Right cardiac atrium (tissue), 5 donors: ENCODE data around the gene TAGLN. TPM values are rescaled to one million over a fixed set of nuclear protein-coding genes. Genes with fewer than 3 reads are reported as not detected.
"Not testable (repeated sequence)": the region's sequence is repeated elsewhere in the genome, so short reads cannot be mapped to it uniquely, and the experiment has no call there.

ENCODE experiments used
- ATAC-seq, 2 donors: fragments of 200-7000 bp; cut with Tn5 transposase; one replicate each; pipeline versions ENCODE4 v1.8.0 to v1.9.1; 2020; ENCODE audit warnings: moderate library complexity in 2 of 2, mild to moderate bottlenecking in 1 of 2
- DNase-seq, 3 donors: peaks; one replicate each; pipeline ENCODE4 v3.0.0-alpha.2; 2020
- H3K27ac ChIP-seq: one replicate; pipeline ENCODE4 v1.5.1; 2013; ENCODE audit warnings: mild to moderate bottlenecking, low read length, control low read depth, moderate library complexity
- H3K27me3 ChIP-seq: one replicate; pipeline ENCODE4 v1.6.1; 2013; ENCODE audit not compliant: control insufficient read depth, insufficient read depth
- H3K4me1 ChIP-seq: one replicate; pipeline ENCODE4 v1.6.1; 2013; ENCODE audit warnings: low read length; ENCODE audit not compliant: control insufficient read depth, insufficient read depth
- H3K4me3 ChIP-seq: one replicate; pipeline ENCODE4 v1.5.1; 2013; ENCODE audit warnings: low read length, control low read depth
- H3K9me3 ChIP-seq: one replicate; pipeline ENCODE4 v1.6.1; 2013; ENCODE audit warnings: low read length; ENCODE audit not compliant: control insufficient read depth
- WGBS: extraction: QIAGEN DNeasy Blood & Tissue Kit; methylation state at CpG from one replicate; pipeline ENCODE4 v1.1.7; 2013; 5-methylcytosine and 5-hydroxymethylcytosine counted together
- intact Hi-C, 4 donors: fragments of 100-400 bp; cut with DNase I; formaldehyde crosslinking; loops; one replicate each; pipeline versions ENCODE4 v1.11.0 to v1.14.0; 2022 to 2023
- polyA plus RNA-seq: library from polyadenylated mRNA; stranded (reverse); fragments of 200-250 nt; gene quantifications from one replicate; pipeline ENCODE4 v1.2.3, GENCODE V29; 2013
- total RNA-seq, 4 donors: library from RNA; stranded (reverse); fragmentation: NEBNext Ultra II Directional; extraction: Animal tissue kit (Norgen Biotek cat#: 25700); gene quantifications; one replicate each; pipeline ENCODE4 v1.2.1, GENCODE V29; 2021
- donor health status: healthy with polysubstance abuse.
- donor health status: DM: no; HTN: yes; CAD: no.
- donor health status: DM: no; HTN: no; CAD: no.
- donor health status: DM: no; HTN: yes; CAD: no; lungs with severe emphysema.
- donor health status: DM: yes; HTN: yes; CAD: no.

The TAGLN gene
- total and polyA plus RNA-seq, 5 donors, result 414 to 1,307 (median 937) TPM

DNA sequence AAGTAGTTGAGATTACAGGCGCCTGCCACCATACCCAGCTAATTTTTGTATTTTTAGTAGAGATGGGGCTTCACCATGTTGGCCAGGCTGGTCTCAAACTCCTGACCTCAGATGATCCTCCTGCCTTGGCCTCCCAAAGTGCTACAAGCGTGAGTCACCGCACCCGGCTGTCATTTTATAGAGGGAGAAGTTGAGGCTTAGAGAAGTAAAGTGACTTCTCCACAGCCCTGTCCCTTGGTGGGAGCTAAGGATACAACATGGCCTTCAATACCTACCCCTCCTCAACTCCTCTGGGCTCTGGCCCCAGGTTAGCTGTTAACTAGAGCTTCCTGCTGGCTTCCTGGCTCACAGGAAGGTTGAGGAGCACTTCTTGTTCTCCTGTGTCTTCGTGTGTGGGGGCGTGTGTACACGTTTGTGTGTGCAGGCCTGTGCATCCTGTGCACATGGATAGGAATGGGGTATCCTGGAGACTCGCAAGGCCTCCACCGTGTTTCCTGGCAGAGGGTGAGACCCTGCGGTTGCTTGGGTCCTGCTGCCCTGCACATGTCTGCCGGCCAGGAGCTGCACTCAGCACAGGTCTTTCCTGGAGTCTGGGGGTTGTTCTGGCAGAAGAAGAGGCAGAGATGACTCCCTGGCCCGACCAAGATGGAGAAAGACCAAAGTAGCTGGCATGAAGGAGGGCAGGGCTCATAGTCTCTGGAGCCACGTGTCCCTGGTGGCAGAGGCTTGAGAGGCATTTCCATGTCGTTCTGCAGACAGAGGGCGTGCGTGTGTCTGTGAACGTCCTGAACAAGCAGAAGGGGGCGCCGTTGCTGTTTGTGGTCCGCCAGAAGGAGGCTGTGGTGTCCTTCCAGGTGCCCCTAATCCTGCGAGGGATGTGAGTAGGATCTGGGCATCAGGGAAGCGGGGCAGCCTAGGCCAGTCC lies 18.2 kb upstream of the TAGLN start:
- 44% methylated on average over 22 of the region's 22 CpGs for WGBS
- DNase-seq (peak; percentile 74 to 91 (median 87)), ATAC-seq (peak; percentile 11)
- intact Hi-C loops, result loop anchor here in 2 of 4 donors (5.0 kb wide), 2 partner anchors 36 to 46 kb away; no protein-coding TSS in a partner anchor
- Histone ChIP-seq H3K27me3 (no peaks in the 10 kb centered on the region), H3K9me3 (no peaks in the 10 kb centered on the region), H3K27ac (no peak overlapping the region), H3K4me1 (peaks cover 17% of the 10 kb centered on the region), H3K4me3 (no peak overlapping the region)

DNA sequence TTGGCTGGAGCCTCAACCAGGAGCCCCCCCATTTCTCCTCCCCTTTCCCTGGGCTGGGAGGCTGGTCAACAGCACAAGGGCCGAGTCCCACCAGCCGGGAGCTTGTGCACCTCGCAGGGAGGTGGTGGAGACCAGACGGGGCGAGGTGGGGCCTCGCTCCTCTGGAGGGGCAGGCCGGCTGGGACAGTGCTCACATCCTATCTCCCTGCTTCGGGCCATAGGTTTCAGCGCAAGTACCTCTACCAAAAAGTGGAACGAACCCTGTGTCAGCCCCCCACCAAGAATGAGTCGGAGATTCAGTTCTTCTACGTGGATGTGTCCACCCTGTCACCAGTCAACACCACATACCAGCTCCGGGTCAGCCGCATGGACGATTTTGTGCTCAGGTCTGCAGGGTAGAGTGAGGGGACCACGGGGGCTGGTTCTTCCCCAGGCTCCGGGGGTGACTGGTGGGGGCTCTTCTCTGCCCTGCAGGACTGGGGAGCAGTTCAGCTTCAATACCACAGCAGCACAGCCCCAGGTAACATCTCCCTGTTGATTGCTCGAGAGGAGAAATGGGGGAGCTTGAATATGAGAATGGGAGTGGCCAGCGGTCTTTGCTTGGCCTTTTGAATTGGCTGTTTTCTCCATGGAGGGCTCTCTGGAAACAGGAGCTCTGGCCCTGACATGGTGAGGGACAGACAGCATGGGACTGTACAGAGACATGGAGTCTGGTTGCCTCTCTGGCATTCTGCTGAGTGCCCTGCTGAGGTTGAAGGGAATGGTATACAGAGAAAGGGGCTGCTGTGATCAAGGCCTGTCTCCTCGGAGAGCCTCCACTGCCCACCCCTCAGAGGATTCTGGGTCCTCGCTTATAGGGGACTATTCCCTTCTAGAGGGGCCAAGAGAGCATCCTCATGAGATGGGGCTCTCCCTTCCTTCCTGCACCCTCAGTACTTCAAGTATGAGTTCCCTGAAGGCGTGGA lies 17.3 kb upstream of the TAGLN start:
- H3K27ac ChIP-seq, result no peak overlapping the region
- peak in 1 of 3 donors; percentile 1 for DNase-seq
- WGBS, result 89% methylated on average over 22 of the region's 22 CpGs
- H3K27me3 ChIP-seq, result no peaks in the 10 kb centered on the region
- H3K4me1 ChIP-seq, result peaks cover 17% of the 10 kb centered on the region
- H3K9me3 ChIP-seq, result no peaks in the 10 kb centered on the region
- ATAC-seq, result no peak
- no peak overlapping the region for H3K4me3 ChIP-seq
- intact Hi-C loops, result loop anchor here in 2 of 4 donors (5.0 kb wide), 2 partner anchors 35 to 45 kb away; no protein-coding TSS in a partner anchor

- Histone ChIP-seq H3K27me3 (no peaks in the 10 kb centered on the region), H3K4me1 (peaks cover 17% of the 10 kb centered on the region), H3K9me3 (no peaks in the 10 kb centered on the region), H3K4me3 (no peak overlapping the region), H3K27ac (no peak overlapping the region)
- peak in 2 of 3 donors; percentile 26 to 35 for DNase-seq
- 91% methylated on average over 10 of the region's 10 CpGs for WGBS
- ATAC-seq, result no peak
- intact Hi-C loops, result loop anchor here in 2 of 4 donors (5.0 kb wide), 2 partner anchors 35 to 45 kb away; no protein-coding TSS in a partner anchor
Observed at GRCh38 chr11:117182551-117182935, 16.6 kb upstream of the TAGLN start.

- intact Hi-C loops, result loop anchor here in 2 of 4 donors (5.0 kb wide), 2 partner anchors 34 to 44 kb away; no protein-coding TSS in a partner anchor
- not testable (repeated sequence) for H3K27ac ChIP-seq, H3K27me3 ChIP-seq, H3K4me3 ChIP-seq, ATAC-seq, H3K9me3 ChIP-seq
- DNase-seq, result peak in 1 of 3 donors; percentile 13
- H3K4me1 ChIP-seq, result peaks cover 17% of the 10 kb centered on the region
- WGBS, result 94% methylated on average over 13 of the region's 13 CpGs
Observed at GRCh38 chr11:117183178-117183577, 16.0 kb upstream of the TAGLN start.

DNA sequence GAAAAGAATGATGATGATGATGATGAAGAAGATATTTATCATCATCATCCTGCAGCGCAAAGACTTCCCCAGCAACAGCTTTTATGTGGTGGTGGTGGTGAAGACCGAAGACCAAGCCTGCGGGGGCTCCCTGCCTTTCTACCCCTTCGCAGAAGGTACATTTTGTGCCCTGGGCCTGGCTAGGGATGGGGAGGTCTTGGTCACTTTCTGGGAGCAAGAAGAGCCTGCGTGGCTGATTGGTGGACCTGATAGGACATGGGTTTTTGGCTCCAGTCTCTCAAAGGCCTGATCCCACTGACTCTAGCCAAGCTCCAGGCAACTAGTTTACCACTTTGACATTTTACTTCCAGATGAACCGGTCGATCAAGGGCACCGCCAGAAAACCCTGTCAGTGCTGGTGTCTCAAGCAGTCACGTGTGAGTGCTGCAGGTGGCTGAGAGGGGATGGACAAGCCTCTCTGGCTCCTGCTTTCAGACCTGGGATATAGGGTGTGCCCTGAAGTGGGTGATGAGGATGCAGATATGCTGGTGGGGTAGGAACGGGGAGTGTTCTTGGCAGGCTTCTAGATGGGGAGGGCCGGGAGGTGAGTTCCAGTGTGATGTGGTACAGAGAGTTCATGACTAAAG lies 15.3 kb upstream of the TAGLN start:
- Histone ChIP-seq H3K27ac (no peak overlapping the region), H3K27me3 (no peaks in the 10 kb centered on the region), H3K4me1 (peaks cover 15% of the 10 kb centered on the region), H3K9me3 (no peaks in the 10 kb centered on the region), H3K4me3 (no peak overlapping the region)
- intact Hi-C loops, result loop anchor here in 2 of 4 donors (5.0 kb wide), 2 partner anchors 33 to 43 kb away; no protein-coding TSS in a partner anchor
- DNase-seq (peak in 1 of 3 donors; percentile 17), ATAC-seq (no peak)
- 88% methylated on average over 11 of the region's 11 CpGs for WGBS

DNA sequence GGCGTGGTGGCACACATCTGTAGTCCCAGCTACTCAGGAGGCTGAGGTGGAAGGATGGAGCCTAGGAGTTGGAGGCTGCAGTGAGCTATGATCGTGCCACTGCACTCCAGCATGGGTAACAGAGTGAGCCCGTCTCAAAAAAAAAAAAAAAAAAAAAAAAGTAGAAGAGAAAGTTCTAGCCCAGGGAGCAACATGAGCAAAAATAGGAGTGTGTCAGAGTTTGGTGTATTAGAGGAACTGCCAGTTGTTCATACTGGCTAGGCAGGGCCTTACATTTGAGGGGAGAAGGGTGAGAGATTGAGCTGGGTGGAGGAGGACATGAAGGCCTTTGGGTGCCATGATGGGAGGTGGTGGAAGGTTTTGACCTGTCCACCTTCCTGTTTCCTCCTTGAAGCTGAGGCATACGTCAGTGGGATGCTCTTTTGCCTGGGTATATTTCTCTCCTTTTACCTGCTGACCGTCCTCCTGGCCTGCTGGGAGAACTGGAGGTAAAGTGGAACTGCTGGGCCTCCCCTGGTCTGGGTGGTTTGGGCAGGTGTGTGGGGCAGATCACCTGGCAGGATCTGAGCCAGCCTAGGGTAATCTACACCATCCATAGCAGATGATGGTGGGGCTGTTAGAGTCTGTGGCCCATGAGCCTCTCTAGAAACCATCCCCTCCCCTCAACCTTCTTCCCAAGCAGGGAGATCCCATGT lies 13.3 kb upstream of the TAGLN start:
- Histone ChIP-seq H3K4me3 (no peak overlapping the region), H3K4me1 (peaks cover 2% of the 10 kb centered on the region), H3K27ac (no peak overlapping the region), H3K27me3 (no peaks in the 10 kb centered on the region), H3K9me3 (no peaks in the 10 kb centered on the region)
- ATAC-seq (no peak), DNase-seq (peak in 2 of 3 donors; percentile 24 to 38)
- intact Hi-C loops, result loop anchor here in 1 of 4 donors (5.0 kb wide), 1 partner anchor 36 kb away; no protein-coding TSS in a partner anchor
- 85% methylated on average over 5 of the region's 5 CpGs for WGBS

GRCh38 chr11:117186431-117186761 lies 12.8 kb upstream of the TAGLN start:
- no peak overlapping the region for H3K4me3 ChIP-seq
- no peak for ATAC-seq
- H3K27ac ChIP-seq, result no peak overlapping the region
- H3K4me1 ChIP-seq, result no peaks in the 10 kb centered on the region
- no peaks in the 10 kb centered on the region for H3K27me3 ChIP-seq
- H3K9me3 ChIP-seq, result no peaks in the 10 kb centered on the region
- 95% methylated on average over 4 of the region's 4 CpGs for WGBS
- intact Hi-C loops, result loop anchor here in 1 of 4 donors (5.0 kb wide), 1 partner anchor 36 kb away; no protein-coding TSS in a partner anchor
- peak in 1 of 3 donors; percentile 35 for DNase-seq

- H3K4me3 ChIP-seq, result no peak overlapping the region
- H3K4me1 ChIP-seq, result no peaks in the 10 kb centered on the region
- H3K9me3 ChIP-seq, result no peaks in the 10 kb centered on the region
- peak in 1 of 3 donors; percentile 46 for DNase-seq
- H3K27ac ChIP-seq, result no peak overlapping the region
- ATAC-seq, result no peak
- WGBS, result 80% methylated on average over 6 of the region's 6 CpGs
- H3K27me3 ChIP-seq, result no peaks in the 10 kb centered on the region
- intact Hi-C loops, result loop anchor here in 1 of 4 donors (5.0 kb wide), 1 partner anchor 35 kb away; no protein-coding TSS in a partner anchor
Observed at GRCh38 chr11:117187007-117187406, 12.2 kb upstream of the TAGLN start.

DNA sequence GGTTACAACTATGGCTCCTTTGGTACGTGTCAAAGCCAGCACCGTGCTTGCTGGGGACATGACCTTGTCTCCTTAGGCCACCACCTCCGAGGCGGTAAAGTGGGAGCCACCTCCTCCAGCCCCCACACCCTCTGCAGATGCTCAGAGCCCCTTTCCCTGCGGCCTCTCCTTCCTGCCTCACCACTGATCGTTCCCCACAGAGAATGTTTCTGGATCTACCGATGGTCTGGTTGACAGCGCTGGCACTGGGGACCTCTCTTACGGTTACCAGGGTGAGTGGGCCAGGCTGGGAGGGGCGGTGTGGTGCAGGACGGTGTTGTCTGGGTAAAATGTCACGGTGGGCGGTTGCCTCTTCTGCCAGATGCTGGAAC lies 11.8 kb upstream of the TAGLN start:
- Histone ChIP-seq H3K4me1 (no peaks in the 10 kb centered on the region), H3K27me3 (no peaks in the 10 kb centered on the region), H3K27ac (no peak overlapping the region), H3K9me3 (no peaks in the 10 kb centered on the region), H3K4me3 (no peak overlapping the region)
- ATAC-seq, result no peak
- DNase-seq, result peak in 1 of 3 donors; percentile 52
- 84% methylated on average over 13 of the region's 13 CpGs for WGBS
- intact Hi-C loops, result loop anchor here in 1 of 4 donors (5.0 kb wide), 1 partner anchor 35 kb away; no protein-coding TSS in a partner anchor
